GM18517 (cell line): ENCODE results near the gene DCP2.
"Not testable (repeated sequence)": the region's sequence is repeated elsewhere in the genome, so short reads cannot be mapped to it uniquely, and the experiment has no call there.

ENCODE experiments used
- ATAC-seq: cut with Tn5 transposase; IDR thresholded peaks from one replicate; pipeline ENCODE4 v1.9.1; 2021; ENCODE audit warnings: mild to moderate bottlenecking, moderate library complexity; ENCODE audit not compliant: unreplicated experiment

Gene DCP2

GRCh38 chr5:112976432-112977309 lies at the start of gene DCP2:
DCP2 (plus strand) TSS chr5:112976798; CDS start chr5:112976934, 136 bp downstream.
- peak; percentile 97 for ATAC-seq

- ATAC-seq: peak; percentile 80
Observed at GRCh38 chr5:112929336-112930081, 47.1 kb upstream of the DCP2 start.

- ATAC-seq: peak; percentile 42
Observed at GRCh38 chr5:112930082-112930344, 46.6 kb upstream of the DCP2 start.

GRCh38 chr5:112931473-112931872 lies 45.1 kb upstream of the DCP2 start:
- ATAC-seq: no peak

- ATAC-seq: no peak
Observed at GRCh38 chr5:112933105-112933504, 43.5 kb upstream of the DCP2 start.

GRCh38 chr5:112933651-112934365 lies 42.8 kb upstream of the DCP2 start:
- no peak for ATAC-seq

- no peak for ATAC-seq
Observed at GRCh38 chr5:112934366-112934663, 42.3 kb upstream of the DCP2 start.

GRCh38 chr5:112935675-112936074 lies 40.9 kb upstream of the DCP2 start:
- no peak for ATAC-seq

- no peak for ATAC-seq
Observed at GRCh38 chr5:112938286-112938685, 38.3 kb upstream of the DCP2 start.

- no peak for ATAC-seq
Observed at GRCh38 chr5:112940670-112941069, 35.9 kb upstream of the DCP2 start.

GRCh38 chr5:112948458-112948857 lies 28.1 kb upstream of the DCP2 start:
- no peak for ATAC-seq

- peak; percentile 92 for ATAC-seq
Observed at GRCh38 chr5:112951124-112951702, 25.4 kb upstream of the DCP2 start.

- ATAC-seq: no peak
Observed at GRCh38 chr5:112956606-112957005, 20.0 kb upstream of the DCP2 start.

GRCh38 chr5:112957036-112957808 lies 19.4 kb upstream of the DCP2 start:
- ATAC-seq: no peak

- peak; percentile 85 for ATAC-seq
Observed at GRCh38 chr5:112958093-112959088, 18.2 kb upstream of the DCP2 start.

GRCh38 chr5:112959872-112960271 lies 16.7 kb upstream of the DCP2 start:
- ATAC-seq: not testable (repeated sequence)

- no peak for ATAC-seq
Observed at GRCh38 chr5:112960315-112960714, 16.3 kb upstream of the DCP2 start.

- no peak for ATAC-seq
Observed at GRCh38 chr5:112960863-112961504, 15.6 kb upstream of the DCP2 start.

GRCh38 chr5:112963374-112963733 lies 13.2 kb upstream of the DCP2 start:
- ATAC-seq: not testable (repeated sequence)
